Ishikawa (cell line): Measurements from ENCODE around the gene HTR4.

ENCODE experiments used
- CEBPB ChIP-seq: IDR thresholded peaks from 2 replicates; pipeline ENCODE4 v1.6.1; 2012
- CREB1 ChIP-seq: IDR thresholded peaks from 2 replicates; pipeline ENCODE4 v1.6.1; 2012; ENCODE audit warnings: low read depth
- EGR1 ChIP-seq: IDR thresholded peaks from 2 replicates; pipeline ENCODE4 v1.6.1; 2012
- EP300 ChIP-seq: IDR thresholded peaks from 2 replicates; pipeline ENCODE4 v1.6.1; 2012; ENCODE audit warnings: borderline replicate concordance
- FOXM1 ChIP-seq: IDR thresholded peaks from 2 replicates; pipeline ENCODE4 v1.6.1; 2012; ENCODE audit warnings: low read depth, borderline replicate concordance
- NFIC ChIP-seq: IDR thresholded peaks from 2 replicates; pipeline ENCODE4 v1.6.1; 2012
- RAD21 ChIP-seq: IDR thresholded peaks from 2 replicates; pipeline ENCODE4 v1.6.1; 2012; ENCODE audit warnings: low read depth
- REST ChIP-seq: IDR thresholded peaks from 2 replicates; pipeline ENCODE4 v1.6.1; 2012; ENCODE audit warnings: low read depth, mild to moderate bottlenecking
- TAF1 ChIP-seq: IDR thresholded peaks from 2 replicates; pipeline ENCODE4 v1.6.1; 2012; ENCODE audit warnings: low read depth, mild to moderate bottlenecking
- TCF12 ChIP-seq: IDR thresholded peaks from 2 replicates; pipeline ENCODE4 v1.6.1; 2012; ENCODE audit warnings: low read depth
- TEAD4 ChIP-seq: IDR thresholded peaks from 2 replicates; pipeline ENCODE4 v1.6.1; 2012
- YY1 ChIP-seq: IDR thresholded peaks from 2 replicates; pipeline ENCODE4 v1.6.1; 2012; ENCODE audit warnings: low read depth
- ZBTB7A ChIP-seq: IDR thresholded peaks from 2 replicates; pipeline ENCODE4 v1.6.1; 2012; ENCODE audit warnings: low read depth
- TF ChIP-seq, protein P1 (sequence below): IDR thresholded peaks from 2 replicates; pipeline ENCODE4 v1.6.1; 2012
- TF ChIP-seq, protein P2 (sequence below): IDR thresholded peaks from 2 replicates; pipeline ENCODE4 v1.6.1; 2012

Gene HTR4

GRCh38 chr5:148543727-148544126 lies 110.6 kb downstream of the HTR4 start:
- TF ChIP-seq EP300 (no peak), NFIC (no peak), TCF12 (no peak), YY1 (no peak), FOXM1 (no peak), TEAD4 (no peak), REST (no peak), CREB1 (no peak), CEBPB (no peak), ZBTB7A (no peak), EGR1 (no peak), RAD21 (no peak), TAF1 (no peak)
- TF ChIP-seq, protein P1, sequence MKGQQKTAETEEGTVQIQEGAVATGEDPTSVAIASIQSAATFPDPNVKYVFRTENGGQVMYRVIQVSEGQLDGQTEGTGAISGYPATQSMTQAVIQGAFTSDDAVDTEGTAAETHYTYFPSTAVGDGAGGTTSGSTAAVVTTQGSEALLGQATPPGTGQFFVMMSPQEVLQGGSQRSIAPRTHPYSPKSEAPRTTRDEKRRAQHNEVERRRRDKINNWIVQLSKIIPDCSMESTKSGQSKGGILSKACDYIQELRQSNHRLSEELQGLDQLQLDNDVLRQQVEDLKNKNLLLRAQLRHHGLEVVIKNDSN, result no peak
- TF ChIP-seq, protein P2, sequence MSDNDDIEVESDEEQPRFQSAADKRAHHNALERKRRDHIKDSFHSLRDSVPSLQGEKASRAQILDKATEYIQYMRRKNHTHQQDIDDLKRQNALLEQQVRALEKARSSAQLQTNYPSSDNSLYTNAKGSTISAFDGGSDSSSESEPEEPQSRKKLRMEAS, result no peak

DNA sequence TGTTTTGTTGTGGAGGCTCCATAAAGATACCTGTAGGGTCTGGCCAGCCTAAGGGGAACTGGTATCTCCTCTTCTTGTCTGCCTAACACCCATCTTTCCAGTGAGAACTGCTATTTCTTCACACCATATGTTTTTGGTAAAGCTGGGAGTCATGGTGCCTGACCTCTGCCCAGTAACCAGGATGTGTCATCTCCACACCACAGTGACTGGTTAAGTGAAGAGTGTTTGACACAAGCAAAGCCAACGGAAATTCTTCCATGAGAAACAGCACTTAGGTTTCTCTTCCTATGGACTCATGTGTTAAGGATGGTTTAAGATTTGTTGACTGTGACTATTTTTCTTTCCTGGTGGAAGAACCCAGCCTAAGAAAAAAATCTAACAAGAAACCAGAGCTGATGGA lies 111.5 kb downstream of the HTR4 start:
- no peak for TF ChIP-seq EP300
- TF ChIP-seq CEBPB, result no peak
- TF ChIP-seq, protein P1, result no peak
- TF ChIP-seq NFIC, result no peak
- no peak for TF ChIP-seq FOXM1
- TF ChIP-seq YY1, result no peak
- no peak for TF ChIP-seq EGR1

DNA sequence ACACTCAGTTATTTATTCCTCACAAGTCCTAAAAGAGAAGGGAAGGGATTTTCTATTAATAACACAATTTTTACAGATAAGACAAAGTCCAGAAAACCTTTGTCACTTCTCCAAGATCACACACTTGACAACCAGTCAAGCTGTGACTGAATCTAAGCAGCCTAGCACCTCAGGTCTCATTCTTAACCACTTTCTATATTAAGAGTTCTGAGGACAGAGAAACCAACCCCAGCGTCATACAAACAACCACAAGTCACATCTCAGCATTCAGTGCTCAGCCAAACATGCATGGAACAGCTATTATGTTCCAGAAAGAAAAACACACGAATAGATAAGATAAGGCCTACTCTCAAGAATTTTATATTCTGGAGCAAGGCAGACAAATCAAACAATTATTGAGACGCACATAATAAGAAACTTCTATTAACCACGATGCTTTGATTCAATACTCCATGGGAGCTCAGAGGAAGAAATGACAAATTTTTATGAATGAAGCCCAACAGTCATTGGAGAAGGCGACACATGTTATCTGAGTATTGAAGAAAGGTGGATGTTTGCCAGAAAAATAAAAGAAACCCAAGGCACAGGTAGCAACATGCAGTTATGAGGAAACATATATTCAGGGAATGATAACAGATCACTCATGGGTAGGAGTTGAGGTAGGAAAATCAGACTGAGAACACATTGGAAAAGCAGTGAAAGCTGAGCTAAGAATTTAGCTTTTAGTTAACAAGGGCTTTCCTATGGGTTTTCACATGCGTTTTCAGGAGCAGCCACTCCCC lies 113.1 kb downstream of the HTR4 start:
- TF ChIP-seq RAD21 (no peak), FOXM1 (no peak), NFIC (no peak), EGR1 (no peak), YY1 (no peak), TEAD4 (no peak), REST (no peak), CEBPB (no peak), EP300 (no peak), TCF12 (no peak), ZBTB7A (no peak), CREB1 (no peak)
- TF ChIP-seq, protein P2, result no peak
- TF ChIP-seq, protein P1, result no peak

GRCh38 chr5:148540647-148541046 lies 113.7 kb downstream of the HTR4 start:
- TF ChIP-seq TCF12, result no peak

GRCh38 chr5:148539851-148540250 lies 114.5 kb downstream of the HTR4 start:
- TF ChIP-seq NFIC (no peak), RAD21 (no peak), EGR1 (no peak), EP300 (no peak), YY1 (no peak), CEBPB (no peak), TAF1 (no peak), FOXM1 (no peak), ZBTB7A (no peak), REST (no peak), TCF12 (no peak), TEAD4 (no peak), CREB1 (no peak)
- TF ChIP-seq, protein P1, result no peak
- TF ChIP-seq, protein P2, result no peak
